Testis (tissue), 2 donors: ENCODE measurements around the gene KDELR3.

ENCODE experiments used
- CTCF ChIP-seq, 3 experiments: fragments of 450-650 bp in 2 of 3; fragments of 200-600 bp in 1 of 3; sonication (generic) in 1 of 3; IDR thresholded peaks; one replicate each; pipeline ENCODE4 v1.5.1; 2016 to 2019; ENCODE audit warnings: antibody characterized with exemption in 3 of 3, mild to moderate bottlenecking in 2 of 3, moderate library complexity in 1 of 3
- POLR2A ChIP-seq: fragments of 450-650 bp; IDR thresholded peaks from one replicate; pipeline ENCODE4 v1.6.1; 2017; ENCODE audit warnings: antibody characterized with exemption, mild to moderate bottlenecking, moderate library complexity

DNA sequence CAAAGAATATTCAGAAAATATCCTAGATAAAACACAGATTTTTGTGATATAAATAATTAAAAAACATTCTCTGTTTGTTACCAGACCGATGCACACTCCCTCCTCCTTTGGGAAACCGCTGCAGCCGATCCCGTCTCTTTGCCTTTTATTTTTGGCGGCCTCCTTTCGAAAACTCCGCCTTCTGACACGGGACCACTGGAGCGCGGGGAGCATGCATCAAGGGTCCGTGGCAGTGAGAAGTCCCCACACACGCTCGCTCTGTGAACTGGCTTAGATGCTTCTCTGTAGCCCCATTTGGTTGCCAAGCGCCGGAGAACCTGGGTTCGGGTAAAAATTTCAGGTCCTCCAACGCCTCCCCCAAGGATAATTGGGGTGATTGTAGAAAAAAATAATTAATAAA, 21.2 kb downstream of the KDELR3 start:
- TF ChIP-seq CTCF (IDR thresholded peaks at IDR 0.05) (no peak), POLR2A (no peak)
